Tibial artery (tissue), 4 donors: ENCODE results near the gene TTC38.

Source experiments
- DNase-seq, 2 donors: peaks; one replicate each; pipeline ENCODE4 v3.0.0-alpha.2; 2019
- H3K27ac ChIP-seq, 2 donors: fragments of 200-600 bp; sonication (generic) in 1 of 2; 1 replicate in 1 of 2; 2 replicates in 1 of 2; pipeline ENCODE4 v1.5.1; 2018 to 2019; ENCODE audit warnings: mild to moderate bottlenecking in 1 of 2
- H3K27me3 ChIP-seq, 2 donors: fragments of 200-600 bp; sonication (generic) in 1 of 2; one replicate each; pipeline versions ENCODE4 v1.5.1 to v1.6.0; 2016 to 2019
- H3K36me3 ChIP-seq, 3 donors: fragments of 200-600 bp; sonication (generic) in 2 of 3; one replicate each; pipeline ENCODE4 v1.5.1; 2016 to 2019; ENCODE audit warnings: mild to moderate bottlenecking in 2 of 3
- H3K4me1 ChIP-seq, 4 donors: fragments of 200-600 bp; sonication (generic) in 2 of 4; 1 replicate in 3 of 4; 2 replicates in 1 of 4; pipeline ENCODE4 v1.5.1; 2016 to 2019
- H3K4me3 ChIP-seq, 2 donors: fragments of 200-600 bp; sonication (generic) in 1 of 2; 1 replicate in 1 of 2; 2 replicates in 1 of 2; pipeline ENCODE4 v1.5.1; 2018 to 2019; ENCODE audit warnings: mild to moderate bottlenecking in 2 of 2
- H3K9me3 ChIP-seq, 3 donors: fragments of 200-600 bp; sonication (generic) in 1 of 3; one replicate each; pipeline ENCODE4 v1.5.1; 2016 to 2019
- intact Hi-C: fragments of 100-400 bp; cut with DNase I; formaldehyde crosslinking; loops from one replicate; pipeline ENCODE4 v1.15.0; 2023; ENCODE audit warnings: low total_unique reads
- TF ChIP-seq, protein P1 (sequence below), 2 experiments: fragments of 200-600 bp in 1 of 2; fragments of 450-650 bp in 1 of 2; IDR thresholded peaks; one replicate each; pipeline ENCODE4 v1.5.1; 2017 to 2019; ENCODE audit warnings: antibody characterized with exemption in 2 of 2, mild to moderate bottlenecking in 1 of 2, moderate library complexity in 1 of 2

The TTC38 gene

DNA sequence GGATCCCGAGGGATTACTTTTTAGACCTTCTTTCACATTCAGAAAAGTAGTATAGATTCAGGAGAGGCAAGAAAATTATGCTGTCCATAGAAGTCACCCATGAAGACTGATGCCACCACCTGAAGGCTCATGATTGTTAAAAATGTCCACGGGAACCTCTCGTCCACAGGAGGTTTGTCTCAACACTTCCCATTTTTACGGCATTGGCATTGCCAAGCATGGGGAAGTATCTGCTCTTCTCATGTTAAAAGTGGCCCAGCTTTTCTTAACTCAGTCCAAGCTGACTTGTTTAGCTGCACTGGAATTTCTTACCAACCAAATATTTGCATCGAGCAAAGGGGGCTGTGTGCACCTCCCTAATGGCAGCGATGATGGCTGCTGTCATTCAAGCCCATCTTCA, 27.3 kb upstream of the TTC38 start:
- H3K27ac ChIP-seq: no peak overlapping the region
- no peaks in the 10 kb centered on the region for H3K4me1 ChIP-seq
- H3K4me3 ChIP-seq: no peak overlapping the region
- H3K36me3 ChIP-seq: peaks cover 19 to 77% (median 21%) of the 10 kb centered on the region in 3 donors
- DNase-seq: peak in 1 of 2 donors; percentile 20
- TF ChIP-seq, protein P1, sequence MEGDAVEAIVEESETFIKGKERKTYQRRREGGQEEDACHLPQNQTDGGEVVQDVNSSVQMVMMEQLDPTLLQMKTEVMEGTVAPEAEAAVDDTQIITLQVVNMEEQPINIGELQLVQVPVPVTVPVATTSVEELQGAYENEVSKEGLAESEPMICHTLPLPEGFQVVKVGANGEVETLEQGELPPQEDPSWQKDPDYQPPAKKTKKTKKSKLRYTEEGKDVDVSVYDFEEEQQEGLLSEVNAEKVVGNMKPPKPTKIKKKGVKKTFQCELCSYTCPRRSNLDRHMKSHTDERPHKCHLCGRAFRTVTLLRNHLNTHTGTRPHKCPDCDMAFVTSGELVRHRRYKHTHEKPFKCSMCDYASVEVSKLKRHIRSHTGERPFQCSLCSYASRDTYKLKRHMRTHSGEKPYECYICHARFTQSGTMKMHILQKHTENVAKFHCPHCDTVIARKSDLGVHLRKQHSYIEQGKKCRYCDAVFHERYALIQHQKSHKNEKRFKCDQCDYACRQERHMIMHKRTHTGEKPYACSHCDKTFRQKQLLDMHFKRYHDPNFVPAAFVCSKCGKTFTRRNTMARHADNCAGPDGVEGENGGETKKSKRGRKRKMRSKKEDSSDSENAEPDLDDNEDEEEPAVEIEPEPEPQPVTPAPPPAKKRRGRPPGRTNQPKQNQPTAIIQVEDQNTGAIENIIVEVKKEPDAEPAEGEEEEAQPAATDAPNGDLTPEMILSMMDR (IDR thresholded peaks at IDR 0.05): no peak
- H3K27me3 ChIP-seq: no peaks in the 10 kb centered on the region
- intact Hi-C loops: no loop called here
- H3K9me3 ChIP-seq: no peaks in the 10 kb centered on the region

DNA sequence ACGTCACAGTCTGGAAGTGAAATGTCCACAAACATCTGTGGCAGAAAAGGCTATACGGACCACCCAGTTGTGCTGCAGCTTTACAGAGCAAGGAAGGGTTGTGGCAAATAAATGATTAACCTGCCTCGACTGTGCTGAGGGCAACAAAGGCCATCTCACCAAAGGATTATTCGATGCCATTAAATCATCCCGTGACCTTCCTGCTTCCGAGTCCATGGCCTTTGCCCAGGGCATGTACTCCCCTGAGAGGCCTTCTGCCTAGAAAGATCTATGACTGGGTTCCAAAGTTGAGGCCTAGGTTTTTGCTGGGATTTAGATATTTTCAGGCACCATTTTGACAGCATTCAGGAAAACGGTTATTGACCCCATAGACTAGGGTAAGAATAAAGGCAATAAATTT, 26.9 kb upstream of the TTC38 start:
- intact Hi-C loops: no loop called here

DNA sequence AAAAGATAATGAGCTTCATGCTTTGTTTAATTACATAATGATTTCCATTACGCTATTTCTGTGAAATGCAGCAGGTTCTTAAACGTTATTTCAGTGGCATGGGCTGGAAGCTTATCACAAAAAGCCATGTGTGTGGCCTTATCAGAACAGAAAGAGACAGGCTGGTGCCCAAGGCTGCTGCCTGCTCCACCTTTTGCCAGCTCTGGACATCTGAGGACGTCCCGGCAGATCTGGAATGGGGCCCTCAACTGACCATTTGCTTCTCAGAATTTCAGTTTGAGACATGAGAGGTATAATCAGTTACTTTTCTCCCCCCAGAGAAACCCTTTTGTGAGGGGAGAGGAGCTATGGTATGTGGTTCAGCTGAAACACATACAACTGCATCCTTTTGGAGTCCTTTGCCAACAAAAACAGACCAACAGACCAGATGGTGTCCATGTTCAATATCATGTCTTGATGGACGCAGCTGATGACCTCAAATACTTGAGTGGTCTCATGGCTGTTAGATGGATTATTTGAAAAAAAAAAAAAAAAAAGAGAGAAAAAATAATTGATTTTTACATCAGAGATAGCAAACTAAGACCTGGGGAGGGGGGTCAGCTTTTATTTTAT, 26.3 kb upstream of the TTC38 start:
- H3K4me1 ChIP-seq: no peaks in the 10 kb centered on the region
- DNase-seq: peak in 1 of 2 donors; percentile 4
- H3K27me3 ChIP-seq: no peaks in the 10 kb centered on the region
- H3K4me3 ChIP-seq: no peak overlapping the region
- no peak overlapping the region for H3K27ac ChIP-seq
- peaks cover 11 to 73% (median 14%) of the 10 kb centered on the region in 3 donors for H3K36me3 ChIP-seq
- TF ChIP-seq, protein P1 (IDR thresholded peaks at IDR 0.05): no peak
- H3K9me3 ChIP-seq: no peaks in the 10 kb centered on the region
- intact Hi-C loops: no loop called here

More for the DNA sequence above, 26.9 kb upstream of the TTC38 start:
- DNase-seq: peak in 1 of 2 donors; percentile 37
- Histone ChIP-seq H3K36me3 (peaks cover 15 to 74% (median 19%) of the 10 kb centered on the region in 3 donors), H3K4me1 (no peaks in the 10 kb centered on the region), H3K27ac (no peak overlapping the region), H3K9me3 (no peaks in the 10 kb centered on the region), H3K4me3 (no peak overlapping the region), H3K27me3 (no peaks in the 10 kb centered on the region)
- TF ChIP-seq, protein P1 (IDR thresholded peaks at IDR 0.05): no peak

DNA sequence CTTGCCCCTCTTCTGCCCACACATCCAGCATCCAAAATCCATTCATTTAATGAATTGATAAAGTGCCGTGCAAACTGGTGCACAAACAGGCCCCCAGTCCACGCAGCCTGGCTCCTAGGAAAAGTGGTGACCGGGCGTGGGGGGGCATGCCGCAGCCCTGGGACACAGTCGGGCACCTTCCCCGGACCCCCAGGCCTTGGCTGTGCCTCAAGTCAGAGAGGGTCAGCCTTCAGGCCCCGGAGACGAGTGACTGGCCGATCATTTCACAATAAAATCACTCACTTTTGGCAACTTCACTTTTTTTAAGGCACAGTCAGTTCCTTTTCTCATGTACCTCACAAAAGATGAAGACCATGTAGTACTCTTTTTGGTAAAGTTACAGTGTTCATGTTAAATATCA, 25.7 kb upstream of the TTC38 start:
- Histone ChIP-seq H3K27ac (no peak overlapping the region), H3K27me3 (no peaks in the 10 kb centered on the region), H3K4me1 (no peaks in the 10 kb centered on the region), H3K9me3 (no peaks in the 10 kb centered on the region), H3K4me3 (no peak overlapping the region), H3K36me3 (peaks cover 8 to 71% (median 14%) of the 10 kb centered on the region in 3 donors)
- peak in 1 of 2 donors; percentile 40 for DNase-seq
- intact Hi-C loops: no loop called here
- TF ChIP-seq, protein P1 (IDR thresholded peaks at IDR 0.05): no peak

DNA sequence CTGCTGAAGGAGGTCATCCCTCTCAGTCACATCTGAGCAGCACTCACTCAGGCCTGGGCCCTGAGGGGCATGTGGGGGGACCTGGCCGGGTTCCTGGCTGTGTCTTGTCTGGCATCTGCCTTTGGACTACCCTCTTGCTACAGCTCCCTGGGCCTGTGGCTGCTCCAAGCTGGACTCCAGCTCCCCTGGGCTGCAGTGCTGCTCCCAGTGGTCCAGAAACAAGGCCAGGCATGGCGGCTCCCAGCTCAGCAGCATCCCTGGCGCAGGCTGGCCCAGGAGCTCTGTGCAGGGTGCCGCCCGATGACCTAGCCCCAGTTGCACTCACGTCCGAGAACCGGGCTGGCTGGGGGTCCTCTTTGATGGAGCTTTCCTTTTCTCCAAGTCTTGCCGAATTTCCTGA, 23.0 kb upstream of the TTC38 start:
- no peaks in the 10 kb centered on the region for H3K9me3 ChIP-seq
- no peak overlapping the region for H3K4me3 ChIP-seq
- peaks cover 0 to 47% (median 14%) of the 10 kb centered on the region in 3 donors for H3K36me3 ChIP-seq
- TF ChIP-seq, protein P1 (IDR thresholded peaks at IDR 0.05): no peak
- no peaks in the 10 kb centered on the region for H3K27me3 ChIP-seq
- intact Hi-C loops: loop anchor here (5.0 kb wide), 1 partner anchor 92 kb away; the partner anchor contains the start of gene PPARA
- H3K4me1 ChIP-seq: peaks cover 0 to 10% (median 8%) of the 10 kb centered on the region in 4 donors
- H3K27ac ChIP-seq: no peak overlapping the region
- peak in 1 of 2 donors; percentile 59 for DNase-seq
